ENCODE data around the gene CLDN12. TPM values are rescaled to one million over a fixed set of nuclear protein-coding genes. Genes with fewer than 3 reads are reported as not detected.

CLDN12 gene
- total RNA-seq, 1 experiment from 2014 or later = 38.4 TPM

- Mint-ChIP-seq H3K27me3 (ENCODE audit: insufficient read depth, unreplicated experiment) (no peaks in the 10 kb centered on the region), H3K4me1 (ENCODE audit: low read depth, unreplicated experiment) (no peaks in the 10 kb centered on the region), H3K27ac (ENCODE audit: unreplicated experiment) (no peak overlapping the region), H3K9me3 (ENCODE audit: unreplicated experiment) (peaks cover 7% of the 10 kb centered on the region), H3K4me3 (ENCODE audit: unreplicated experiment) (no peak overlapping the region), H3K36me3 (ENCODE audit: insufficient read depth, unreplicated experiment) (no peaks in the 10 kb centered on the region)
- ChIA-PET POLR2A (no interaction called here), CTCF (no interaction called here)
- no TSS peak for BruUV-seq (replicated peaks)
- Histone ChIP-seq H3K4me1 (no peaks in the 10 kb centered on the region), H3K4me3 (ENCODE audit: low read depth, low read length) (no peak overlapping the region), H3K9me3 (no peaks in the 10 kb centered on the region), H3K27me3 (replicated peaks; ENCODE audit: control insufficient read depth, insufficient read depth, low read length) (no peaks in the 10 kb centered on the region), H3K36me3 (ENCODE audit: control insufficient read depth, insufficient read depth, low read length) (no peaks in the 10 kb centered on the region)
- DNase-seq = no peak
- TF ChIP-seq CTCF (IDR thresholded peaks at IDR 0.05; ENCODE audit: insufficient read depth in 1 of 2, low read depth in 1 of 2, low read length in 1 of 2, severe bottlenecking in 1 of 2, unreplicated experiment in 1 of 2) = no peak
- intact Hi-C loops (cut with micrococcal nuclease; ENCODE audit: unreplicated experiment) = no loop called here
Measured at GRCh38 chr7:90391488-90391887, 11.8 kb upstream of the CLDN12 start.

- H3K27me3 Mint-ChIP-seq (ENCODE audit: insufficient read depth, unreplicated experiment) = peaks cover 3% of the 10 kb centered on the region
- H3K36me3 ChIP-seq (ENCODE audit: control insufficient read depth, insufficient read depth, low read length) = no peaks in the 10 kb centered on the region
- H3K36me3 Mint-ChIP-seq (ENCODE audit: insufficient read depth, unreplicated experiment) = no peaks in the 10 kb centered on the region
- H3K4me1 ChIP-seq = no peaks in the 10 kb centered on the region
- H3K27ac Mint-ChIP-seq (ENCODE audit: unreplicated experiment) = no peak overlapping the region
- H3K4me3 ChIP-seq (ENCODE audit: low read depth, low read length) = no peak overlapping the region
- no peaks in the 10 kb centered on the region for H3K9me3 ChIP-seq
- TF ChIP-seq CTCF (IDR thresholded peaks at IDR 0.05; ENCODE audit: insufficient read depth in 1 of 2, low read depth in 1 of 2, low read length in 1 of 2, severe bottlenecking in 1 of 2, unreplicated experiment in 1 of 2) = no peak
- intact Hi-C loops (cut with micrococcal nuclease; ENCODE audit: unreplicated experiment) = no loop called here
- POLR2A ChIA-PET = no interaction called here
- BruUV-seq (replicated peaks) = no TSS peak
- no peak overlapping the region for H3K4me3 Mint-ChIP-seq (ENCODE audit: unreplicated experiment)
- CTCF ChIA-PET = no interaction called here
- H3K27me3 ChIP-seq (replicated peaks; ENCODE audit: control insufficient read depth, insufficient read depth, low read length) = no peaks in the 10 kb centered on the region
- no peaks in the 10 kb centered on the region for H3K4me1 Mint-ChIP-seq (ENCODE audit: low read depth, unreplicated experiment)
- H3K9me3 Mint-ChIP-seq (ENCODE audit: unreplicated experiment) = peaks cover 20% of the 10 kb centered on the region
- no peak for DNase-seq
Measured at GRCh38 chr7:90396420-90396819, 6.8 kb upstream of the CLDN12 start.

- no peaks in the 10 kb centered on the region for H3K9me3 ChIP-seq
- Mint-ChIP-seq H3K36me3 (ENCODE audit: insufficient read depth, unreplicated experiment) (peaks cover 5% of the 10 kb centered on the region), H3K27ac (ENCODE audit: unreplicated experiment) (no peak overlapping the region), H3K4me1 (ENCODE audit: low read depth, unreplicated experiment) (no peaks in the 10 kb centered on the region), H3K27me3 (ENCODE audit: insufficient read depth, unreplicated experiment) (peaks cover 3% of the 10 kb centered on the region), H3K9me3 (ENCODE audit: unreplicated experiment) (peaks cover 13% of the 10 kb centered on the region), H3K4me3 (ENCODE audit: unreplicated experiment) (no peak overlapping the region)
- TF ChIP-seq CTCF (IDR thresholded peaks at IDR 0.05; ENCODE audit: insufficient read depth in 1 of 2, low read depth in 1 of 2, low read length in 1 of 2, severe bottlenecking in 1 of 2, unreplicated experiment in 1 of 2) = no peak
- no peaks in the 10 kb centered on the region; the same call in 1 of the 2 replicates for H3K4me1 ChIP-seq
- H3K27me3 ChIP-seq (replicated peaks; ENCODE audit: control insufficient read depth, insufficient read depth, low read length) = no peaks in the 10 kb centered on the region
- no peaks in the 10 kb centered on the region for H3K36me3 ChIP-seq (ENCODE audit: control insufficient read depth, insufficient read depth, low read length)
- DNase-seq = no peak
- no TSS peak for BruUV-seq (replicated peaks)
- ChIA-PET POLR2A (no interaction called here), CTCF (no interaction called here)
- H3K4me3 ChIP-seq (ENCODE audit: low read depth, low read length) = no peak overlapping the region
- intact Hi-C loops (cut with micrococcal nuclease; ENCODE audit: unreplicated experiment) = no loop called here
Measured at GRCh38 chr7:90401989-90402388, 1.3 kb upstream of the CLDN12 start.

All from Caco-2 (cell line).